GM18511 (cell line): Measurements from ENCODE around the gene PARP3.
"Not testable (repeated sequence)": the region's sequence is repeated elsewhere in the genome, so short reads cannot be mapped to it uniquely, and the experiment has no call there.

ENCODE experiments used
- ATAC-seq: cut with Tn5 transposase; IDR thresholded peaks from one replicate; pipeline ENCODE4 v1.9.1; 2021; ENCODE audit warnings: mild to moderate bottlenecking, moderate library complexity; ENCODE audit not compliant: unreplicated experiment

The PARP3 gene

DNA sequence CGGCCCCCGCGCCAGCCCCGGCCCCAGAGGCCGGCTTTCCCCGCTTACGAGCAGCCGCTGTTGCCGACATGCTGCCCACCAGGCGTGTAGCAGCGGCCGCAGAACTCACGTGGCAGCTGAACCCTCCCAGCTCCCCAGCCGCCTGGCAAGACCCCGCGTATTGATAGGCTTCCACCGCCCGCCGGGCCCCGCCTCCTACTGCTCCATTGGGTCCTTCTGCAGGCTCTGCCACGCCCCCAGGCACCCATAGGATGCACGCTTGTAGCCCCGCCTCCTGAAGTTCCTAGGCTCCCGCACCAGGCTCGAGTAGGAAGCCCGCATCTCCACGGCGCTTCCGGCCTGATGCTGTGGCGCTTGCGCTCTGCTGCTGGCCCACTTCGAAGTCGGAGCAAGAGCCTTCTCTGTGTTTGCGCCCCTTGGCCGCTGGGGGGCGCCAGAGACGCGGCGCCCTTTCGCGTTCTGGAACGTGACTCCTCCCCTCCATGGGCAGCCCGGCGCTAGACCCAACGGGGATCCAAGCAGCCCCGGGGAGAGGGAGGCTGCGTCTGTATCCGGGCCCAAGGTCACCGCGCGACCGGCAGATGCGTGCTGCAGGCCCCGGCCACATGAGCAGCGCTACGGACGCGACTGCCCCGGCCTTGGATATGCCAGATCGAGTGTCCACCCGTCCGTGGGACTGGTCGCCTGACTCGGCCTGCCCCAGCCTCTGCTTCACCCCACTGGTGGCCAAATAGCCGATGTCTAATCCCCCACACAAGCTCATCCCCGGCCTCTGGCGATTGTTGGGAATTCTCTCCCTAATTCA, at the start of gene PARP3, which contains the start of gene RRP9:
TSS of gene PARP3 (plus strand) at position 566 of the 805 bp plus-strand sequence. CDS start 993 bp downstream, outside the sequence.
TSS of gene RRP9 (minus strand) at position 107 of the 805 bp plus-strand sequence. CDS start at position 70, 37 bp downstream.
- peak; percentile 89 for ATAC-seq

DNA sequence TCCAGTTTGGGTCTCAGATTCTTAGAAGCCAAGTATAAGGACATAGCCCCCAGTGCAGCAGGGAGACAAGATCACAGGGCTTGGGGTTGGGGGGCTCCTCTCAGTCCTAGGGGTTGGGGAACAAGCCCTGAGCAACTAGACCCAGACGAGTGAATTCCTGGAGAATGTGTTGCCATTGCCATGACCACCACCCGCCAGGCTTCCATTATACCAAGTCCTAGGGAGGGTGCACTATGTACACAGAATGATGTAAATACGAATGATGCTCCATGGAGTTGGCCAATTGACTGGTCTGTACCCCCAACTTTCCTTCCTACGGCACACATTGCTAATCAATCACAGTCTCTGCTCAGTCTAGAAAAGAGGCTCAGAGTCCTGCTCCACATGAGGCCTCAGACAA, 47.8 kb upstream of the PARP3 start:
- no peak for ATAC-seq

DNA sequence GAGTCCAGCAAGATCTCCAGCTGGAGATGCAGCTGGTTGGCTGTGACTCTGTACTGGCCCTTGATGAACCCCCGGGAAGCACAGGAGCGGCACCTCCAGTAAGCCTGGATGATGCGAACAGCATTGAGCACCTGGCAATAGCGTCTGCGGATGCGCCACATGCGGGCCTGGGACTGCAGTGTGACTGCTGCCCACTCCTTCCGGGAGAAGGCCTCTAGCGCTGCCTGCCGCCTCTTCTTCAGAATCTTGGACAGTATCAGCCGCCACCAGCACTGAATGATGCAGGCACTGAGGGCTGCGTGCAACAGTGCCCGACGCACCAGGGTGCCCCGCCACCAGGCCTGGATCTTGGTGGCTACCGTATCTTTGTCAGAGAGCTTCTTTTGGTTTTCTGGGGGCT, 47.2 kb upstream of the PARP3 start:
- no peak for ATAC-seq

DNA sequence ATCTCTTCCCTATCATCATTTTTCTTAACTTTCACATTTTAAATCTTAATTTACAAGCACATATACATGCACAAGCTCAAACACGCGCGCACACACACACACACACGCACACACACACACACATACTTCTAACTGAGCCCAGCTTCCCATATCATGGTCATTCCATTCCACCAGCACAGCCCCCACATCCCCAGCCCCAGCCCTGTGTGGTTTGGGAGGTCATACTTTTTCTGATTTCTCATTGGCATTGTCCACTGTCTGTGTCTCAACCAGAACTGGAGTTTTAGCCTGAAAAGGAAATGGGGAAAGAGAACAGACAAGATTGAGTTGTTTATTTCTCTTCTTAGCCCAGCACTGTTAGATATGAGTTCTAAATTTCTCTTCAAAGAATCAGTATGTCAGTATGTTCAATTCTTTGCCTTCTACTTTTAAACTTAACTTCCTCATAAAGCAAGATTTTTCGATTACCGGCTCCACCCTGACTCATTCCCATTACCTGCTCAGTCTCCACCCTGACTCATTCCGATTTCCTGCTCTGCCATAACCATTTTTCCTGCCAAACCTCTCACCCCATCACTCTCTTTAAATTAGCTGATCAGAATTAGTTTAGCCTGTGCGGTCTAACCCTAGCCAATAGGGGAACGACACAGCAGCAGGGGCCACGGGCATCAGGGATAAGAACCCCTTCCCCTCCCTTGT, 45.4 kb upstream of the PARP3 start:
- ATAC-seq: no peak

DNA sequence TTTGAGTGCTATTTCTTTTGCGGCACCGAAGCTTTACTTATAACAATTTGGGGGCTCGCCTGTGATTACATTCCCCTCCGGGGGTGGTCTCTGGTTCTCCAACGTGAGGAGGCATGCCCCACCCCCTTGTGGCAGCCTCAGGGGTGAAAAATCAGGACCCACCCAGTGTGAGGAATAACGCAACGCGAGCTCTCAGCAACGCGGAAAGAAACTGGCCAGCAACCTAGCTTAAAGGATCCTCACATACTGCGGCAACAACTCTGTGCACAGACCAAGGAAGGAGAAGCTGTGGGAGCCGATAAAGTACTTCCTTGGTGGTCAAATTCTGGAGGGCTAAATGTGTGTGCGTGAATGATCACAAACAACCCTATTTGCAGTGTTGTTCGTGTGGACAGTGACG, 44.8 kb upstream of the PARP3 start:
- ATAC-seq: no peak

DNA sequence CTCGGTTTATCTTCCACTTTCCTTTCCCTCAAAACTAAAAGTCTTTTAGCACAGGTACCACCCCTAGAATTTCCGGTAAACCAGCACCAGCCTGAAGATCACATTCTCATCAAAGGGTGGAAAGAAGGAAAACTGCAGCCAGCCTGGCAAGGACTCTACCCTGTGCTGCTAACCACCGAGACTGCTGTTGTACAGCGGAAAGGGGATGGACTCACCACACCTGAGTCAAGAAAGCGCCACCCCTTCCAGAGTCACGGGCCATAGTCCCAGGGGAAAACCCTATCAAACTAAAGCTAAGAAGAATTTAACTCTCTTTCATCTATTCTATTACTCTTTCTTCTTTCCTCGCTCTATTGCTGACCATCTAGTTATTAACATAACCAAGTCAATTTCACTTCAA, 42.1 kb upstream of the PARP3 start:
- ATAC-seq: not testable (repeated sequence)

DNA sequence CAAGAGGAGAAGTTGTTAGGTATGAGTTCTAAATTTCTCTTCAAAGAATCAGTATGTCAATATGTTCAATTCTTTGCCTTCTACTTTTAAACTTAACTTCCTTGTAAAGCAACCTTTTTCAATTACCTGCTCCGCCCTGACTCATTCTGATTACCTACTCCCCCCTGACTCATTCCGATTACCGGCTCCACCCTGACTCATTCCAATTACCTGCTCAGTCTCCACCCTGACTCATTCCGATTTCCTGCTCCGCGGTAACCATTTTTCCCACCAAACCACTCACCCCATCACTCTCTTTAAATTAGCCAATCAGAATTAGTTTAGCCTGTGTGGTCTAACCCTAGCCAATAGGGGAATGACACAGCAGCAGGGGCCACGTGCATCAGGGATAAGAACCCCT, 39.8 kb upstream of the PARP3 start:
- not testable (repeated sequence) for ATAC-seq

DNA sequence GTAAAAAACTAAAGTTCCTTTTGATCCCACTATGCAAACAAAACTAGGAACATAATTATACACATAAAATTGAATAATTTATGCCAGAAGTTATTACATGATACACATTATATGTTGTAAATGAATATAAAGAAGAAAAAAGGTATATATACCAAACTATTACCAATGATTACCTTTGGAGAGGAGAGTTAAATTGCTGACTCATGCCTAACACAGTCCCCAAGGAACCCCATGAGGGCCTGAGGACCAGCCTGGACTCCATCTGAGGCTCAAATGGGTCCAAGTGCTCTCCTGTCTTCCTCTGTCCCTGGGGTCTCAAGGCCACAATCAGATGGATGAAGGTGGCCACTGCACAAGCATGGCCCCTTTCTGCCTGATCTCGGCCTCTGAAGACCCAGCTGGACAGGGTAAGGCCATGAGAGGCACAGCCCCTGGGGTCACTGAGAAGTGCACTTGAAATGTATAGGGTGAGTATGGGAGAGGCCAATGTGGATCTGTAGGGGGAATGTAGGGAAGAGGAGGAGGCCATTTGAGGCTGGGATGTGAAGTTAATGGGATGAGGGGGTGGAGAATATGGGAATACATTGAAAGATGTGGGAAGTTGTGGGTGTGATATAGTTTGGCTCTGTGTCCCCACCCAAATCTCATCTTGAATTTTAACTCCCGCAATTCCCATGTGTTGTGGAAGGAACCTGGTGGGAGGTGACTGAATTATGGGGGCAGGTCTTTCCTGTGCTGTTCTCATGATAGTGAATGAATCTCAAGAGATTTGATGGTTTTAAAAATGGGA, 37.9 kb upstream of the PARP3 start:
- no peak for ATAC-seq

DNA sequence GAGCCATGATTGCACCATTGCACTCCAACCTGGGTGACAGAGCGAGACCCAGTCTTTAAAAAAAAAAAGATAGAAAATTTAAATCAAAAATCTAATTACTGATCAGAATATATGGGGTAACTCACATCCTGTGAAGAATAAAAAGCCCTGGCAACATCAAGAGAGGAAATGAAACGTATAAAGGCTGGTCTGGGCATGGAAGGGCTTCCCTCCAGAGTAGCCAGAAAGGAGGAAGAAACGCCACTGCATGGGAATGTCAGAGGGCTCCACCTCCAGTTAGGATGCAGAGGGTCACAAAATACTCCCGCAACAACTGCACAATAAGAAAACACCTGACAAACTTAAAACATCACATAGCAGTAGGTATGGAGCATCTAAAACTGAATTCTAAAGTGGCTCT, 34.1 kb upstream of the PARP3 start:
- no peak for ATAC-seq

DNA sequence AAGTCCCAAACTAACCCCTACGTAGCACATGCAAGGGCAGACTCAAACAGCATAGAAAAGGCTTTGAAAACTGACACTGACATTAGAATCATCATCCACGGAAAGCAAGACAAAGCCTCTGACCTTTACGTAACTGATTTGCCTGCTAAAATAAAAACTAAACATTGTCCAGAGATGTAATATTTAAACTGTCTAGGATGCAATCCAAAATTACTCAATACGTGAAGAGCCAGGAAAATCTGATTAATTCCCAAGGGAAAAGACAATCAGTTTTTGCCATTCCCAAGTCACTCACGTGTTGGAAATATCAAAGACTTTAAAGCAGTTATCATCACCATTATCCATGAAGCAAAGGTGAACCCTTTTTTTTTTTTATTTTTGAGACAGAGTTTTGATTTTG, 25.7 kb upstream of the PARP3 start:
- no peak for ATAC-seq

DNA sequence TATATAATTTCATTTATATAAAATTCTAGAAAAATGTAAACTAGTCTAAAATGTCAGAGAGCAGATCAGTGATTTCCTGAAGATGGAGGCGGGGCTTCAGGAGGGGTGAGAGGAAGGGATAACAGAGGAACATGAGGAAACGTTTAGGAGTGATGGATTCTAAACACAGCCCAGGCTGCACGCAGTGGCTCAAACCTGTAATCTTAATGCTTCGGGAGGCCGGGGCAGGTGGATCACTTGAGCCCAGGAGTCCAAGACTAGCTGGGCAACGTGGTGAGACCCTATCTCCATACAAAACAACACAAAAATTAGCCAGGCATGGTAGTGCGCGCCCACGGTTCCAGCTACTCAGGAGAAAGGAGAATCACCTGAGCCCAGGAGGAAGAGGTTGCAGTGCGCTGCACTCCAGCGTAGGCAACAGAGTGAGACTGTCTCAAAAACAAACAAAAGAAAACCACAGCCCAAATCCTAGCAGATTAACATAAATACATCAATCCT, 21.0 kb upstream of the PARP3 start:
- no peak for ATAC-seq

DNA sequence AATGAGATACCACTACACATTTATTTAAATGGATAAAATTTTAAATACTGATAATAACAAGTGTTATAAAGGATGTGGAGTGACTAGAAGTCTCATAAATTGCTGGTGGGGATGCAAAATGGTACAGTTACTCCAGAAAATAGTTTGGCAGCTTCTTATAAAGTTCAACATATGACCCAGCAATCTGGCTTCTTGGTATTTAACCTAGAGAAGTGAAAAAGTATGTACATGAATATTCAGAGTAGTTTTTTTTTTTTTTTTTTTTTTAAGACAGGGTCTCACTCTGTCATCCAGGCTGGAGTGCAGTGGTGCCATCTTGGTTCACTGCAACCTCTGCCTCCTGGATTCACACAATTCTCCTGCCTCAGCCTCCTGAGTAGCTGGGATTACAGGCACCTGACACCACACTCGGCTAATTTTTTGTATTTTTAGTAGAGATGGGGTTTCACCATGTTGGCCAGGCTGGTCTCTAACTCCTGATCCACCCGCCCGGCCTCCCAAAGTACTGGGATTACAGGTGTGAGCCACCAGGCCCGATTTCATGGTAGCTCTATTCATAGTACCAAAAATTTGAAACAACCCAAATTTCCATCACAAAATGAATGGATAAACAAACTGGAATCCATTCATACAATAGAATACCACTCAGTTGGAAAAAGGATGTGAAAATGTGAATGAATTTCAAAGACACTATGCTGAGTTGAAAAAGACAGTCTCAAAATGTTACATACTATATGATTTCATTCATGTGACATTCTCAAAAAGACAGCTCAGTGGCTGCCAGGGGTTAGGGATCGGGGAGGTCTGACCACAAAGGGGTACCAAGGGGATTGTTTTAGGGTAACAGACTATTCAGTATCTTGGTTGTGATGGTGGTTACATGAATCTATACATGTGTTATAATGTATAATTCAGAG, 14.8 kb upstream of the PARP3 start:
- ATAC-seq: no peak

DNA sequence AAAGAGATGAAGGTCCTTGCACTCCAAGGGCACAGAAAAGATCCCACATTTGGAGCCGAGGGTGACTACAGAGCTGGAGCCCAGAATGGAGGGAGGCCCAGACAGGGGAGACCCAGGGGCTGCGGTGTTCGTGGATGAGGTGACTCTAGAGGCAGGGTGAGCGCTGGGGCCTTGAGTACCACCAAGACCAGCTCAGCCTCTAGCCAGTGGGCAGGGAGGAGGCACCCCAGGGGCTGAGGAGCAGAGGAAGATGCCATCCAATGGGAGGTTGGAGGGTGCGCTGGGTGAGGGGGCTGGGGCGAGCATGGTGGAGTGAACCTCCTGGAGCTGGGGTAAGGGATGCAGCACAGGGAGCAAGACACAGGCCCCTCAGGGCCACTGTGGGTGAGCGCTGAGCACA, 13.7 kb upstream of the PARP3 start:
- ATAC-seq: no peak

DNA sequence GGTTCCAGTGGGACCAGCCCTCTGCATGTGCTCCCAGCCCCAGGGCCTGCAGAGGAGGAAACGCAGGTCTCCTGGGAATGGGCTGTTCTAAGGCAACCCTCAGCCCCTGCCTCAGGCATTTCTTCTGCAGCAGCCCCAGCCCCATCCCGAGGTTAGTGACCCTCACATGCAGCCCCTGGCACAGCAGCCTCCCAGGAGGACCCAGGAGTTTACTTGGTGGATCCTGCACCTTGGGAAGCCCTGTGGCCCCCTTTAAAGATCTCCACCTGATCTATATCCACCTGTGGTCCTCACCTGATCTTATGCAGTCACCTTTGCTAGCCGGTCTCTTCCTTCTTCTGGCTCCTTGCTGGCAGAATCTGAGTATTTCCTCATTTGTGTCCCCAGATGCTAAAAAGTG, 13.2 kb upstream of the PARP3 start:
- ATAC-seq: not testable (repeated sequence)

DNA sequence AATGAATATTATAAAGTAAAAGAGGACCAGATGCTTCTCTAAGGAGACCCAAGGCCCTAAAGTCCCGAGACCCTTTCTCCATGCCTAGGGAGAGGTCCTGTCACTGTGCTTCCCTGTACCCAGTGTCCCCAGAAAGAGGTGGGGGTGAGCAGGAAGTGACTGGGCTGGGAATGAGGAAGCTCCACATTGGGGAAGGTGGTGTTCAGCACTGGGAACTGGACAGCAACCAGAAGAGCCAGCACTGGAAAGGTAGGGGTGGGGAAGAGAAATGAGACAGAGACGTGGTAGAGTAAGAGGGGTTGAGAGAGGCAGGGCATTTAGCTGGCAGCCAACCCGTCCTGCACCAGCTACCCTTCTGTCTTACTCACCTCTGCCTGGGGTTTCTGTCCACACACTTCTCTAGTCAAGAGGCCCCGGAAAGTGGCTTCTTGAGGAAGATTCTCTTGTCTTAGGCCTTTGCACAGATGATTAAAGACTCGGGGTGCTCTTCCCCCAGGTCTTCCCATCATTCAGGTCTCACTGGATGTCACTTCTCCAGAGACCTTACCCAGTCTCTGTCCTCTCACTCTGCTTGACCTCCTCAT, 12.7 kb upstream of the PARP3 start:
- no peak for ATAC-seq

DNA sequence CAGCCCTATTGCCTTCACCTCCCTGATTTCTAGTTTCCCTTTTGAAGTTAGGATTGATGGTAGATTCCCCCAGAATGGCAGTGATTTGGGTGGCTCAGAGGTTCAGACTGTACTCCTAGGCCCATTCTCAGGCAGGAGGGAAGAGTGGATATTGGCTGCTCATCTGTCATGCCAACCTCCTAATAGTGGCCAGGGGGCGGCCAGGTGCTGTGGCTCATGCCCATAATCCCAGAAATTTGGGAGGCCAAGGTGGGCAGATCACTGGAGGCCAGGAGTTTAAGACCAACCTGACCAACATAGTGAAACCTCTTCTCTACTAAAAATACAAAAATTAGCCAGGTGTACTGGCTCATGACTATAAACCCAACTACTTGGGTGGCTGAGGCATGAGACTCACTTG, 11.7 kb upstream of the PARP3 start:
- no peak for ATAC-seq

DNA sequence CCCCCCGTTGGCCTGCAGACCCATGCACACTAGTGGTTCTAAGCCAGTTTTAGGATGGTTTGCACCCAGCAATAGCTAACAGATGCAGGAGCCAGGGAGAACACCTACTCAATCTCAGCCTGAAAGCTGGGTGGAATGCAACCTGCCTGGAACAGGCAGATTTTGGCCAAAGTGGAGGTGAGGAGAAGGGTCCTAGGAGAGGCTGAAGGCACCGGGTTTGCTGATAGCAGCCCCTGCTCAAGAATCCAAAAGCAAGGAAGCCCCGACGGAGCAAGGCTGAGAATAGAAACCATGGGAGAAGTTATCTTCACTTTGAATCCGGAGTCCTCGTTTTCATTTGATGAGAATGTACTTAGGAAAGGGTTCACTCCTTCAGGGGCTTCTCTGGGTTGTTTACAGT, 10.4 kb upstream of the PARP3 start:
- no peak for ATAC-seq

DNA sequence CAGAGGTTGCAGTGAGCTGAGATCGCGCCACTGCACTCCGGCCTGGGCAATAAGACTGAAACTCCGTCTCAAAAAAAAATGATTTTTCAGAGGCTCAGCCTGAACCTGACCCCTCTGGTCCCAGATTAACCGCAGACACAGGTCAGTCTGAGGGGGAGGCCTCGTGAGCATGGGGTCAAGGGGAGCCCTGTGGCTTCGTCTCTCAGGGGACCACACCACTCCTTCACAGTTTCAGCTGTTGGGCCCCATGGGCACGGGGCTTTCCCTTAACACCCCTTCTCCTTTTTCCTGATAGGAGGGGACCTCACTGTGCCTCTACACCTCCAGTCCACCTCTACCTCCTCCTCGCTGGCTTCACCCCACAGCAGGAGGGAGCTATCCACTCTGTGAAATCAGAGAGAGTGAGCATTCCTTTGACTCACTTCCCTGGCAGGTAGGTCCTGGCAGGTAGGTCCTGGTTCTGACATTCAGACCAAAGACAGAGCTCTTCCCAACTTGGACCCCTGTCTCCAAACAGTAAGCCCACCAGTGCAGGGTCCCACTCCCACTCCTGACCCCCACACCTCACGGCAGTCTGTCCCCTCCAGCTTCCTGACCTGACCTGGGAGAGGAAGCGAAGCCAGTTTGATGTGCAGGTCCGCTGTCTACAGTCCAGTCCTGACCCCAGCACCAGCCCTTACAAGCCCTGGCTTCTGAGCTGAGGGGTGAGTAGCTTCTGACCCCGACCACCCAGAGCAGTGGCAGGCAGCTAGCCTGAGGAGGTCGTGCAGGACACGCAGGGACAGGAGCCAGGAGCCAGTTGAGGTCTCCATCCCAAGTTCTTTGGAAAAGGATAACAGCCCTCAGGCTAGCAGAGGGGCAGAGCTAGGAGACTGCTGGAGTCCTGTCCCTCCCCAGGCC, 9.4 kb upstream of the PARP3 start:
- ATAC-seq: no peak
